Panc1 (cell line): ENCODE results near the gene KLK12.

Experiments used
- CTCF ChIP-seq: fragments of 450-650 bp; IDR thresholded peaks from 2 replicates; pipeline ENCODE4 v1.5.1; 2017; ENCODE audit warnings: mild to moderate bottlenecking
- POLR2AphosphoS5 ChIP-seq: IDR thresholded peaks from 2 replicates; pipeline ENCODE4 v1.6.1; 2012; ENCODE audit warnings: mild to moderate bottlenecking, low read depth, low read length, moderate library complexity
- REST ChIP-seq, 2 experiments: IDR thresholded peaks; 2 replicates each; pipeline ENCODE4 v1.6.1; 2011 to 2012; ENCODE audit warnings: low read depth in 2 of 2, control low read depth in 1 of 2, low read length in 1 of 2, mild to moderate bottlenecking in 1 of 2, moderate library complexity in 1 of 2; ENCODE audit not compliant: insufficient read depth in 1 of 2
- SIN3A ChIP-seq: IDR thresholded peaks from 2 replicates; pipeline ENCODE4 v1.6.1; 2012; ENCODE audit warnings: low read depth, mild to moderate bottlenecking, low read length, moderate library complexity, borderline replicate concordance; ENCODE audit not compliant: insufficient read depth
- TCF7L2 ChIP-seq: IDR thresholded peaks from 2 replicates; pipeline ENCODE4 v1.6.1; 2011; ENCODE audit warnings: mild to moderate bottlenecking, low read depth, low read length, inconsistent platforms

GRCh38 chr19:51076631-51077213, 41.9 kb upstream of the KLK12 start:
- TF ChIP-seq CTCF, result no peak
- TF ChIP-seq TCF7L2, result no peak
- TF ChIP-seq POLR2AphosphoS5, result no peak
- TF ChIP-seq REST (IDR thresholded peaks at IDR 0.05; ENCODE audit: insufficient read depth in 1 of 2, low read depth in 2 of 2, low read length in 1 of 2), result no peak
- no peak for TF ChIP-seq SIN3A
